HEK293T (cell line): ENCODE results near the gene NAA10.

ENCODE experiments used
- CTCF ChIA-PET: fragments of 350-600 bp; formaldehyde crosslinking; extraction: SDS; loops from one replicate; lab custom pipeline; 2021; ENCODE audit warnings: antibody characterized with exemption, inconsistent platforms; lab: Yijun Ruan, JAX
- POLR2A ChIA-PET: fragments of 350-600 bp; formaldehyde crosslinking; extraction: SDS; loops from one replicate; lab custom pipeline; 2020; ENCODE audit warnings: antibody characterized with exemption, inconsistent platforms; lab: Yijun Ruan, JAX
- DNase-seq: peaks from one replicate; pipeline ENCODE4 v3.0.0; 2012; ENCODE audit warnings: mixed read lengths; ENCODE audit errors: extremely low spot score
- ARNT ChIP-seq: fragments of 450-650 bp; IDR thresholded peaks from 2 replicates; pipeline ENCODE4 v1.6.1; 2017; ENCODE audit warnings: mild to moderate bottlenecking
- BHLHE40 ChIP-seq: fragments of 450-650 bp; IDR thresholded peaks from 2 replicates; pipeline ENCODE4 v1.6.1; 2016; ENCODE audit warnings: mild to moderate bottlenecking, moderate library complexity, borderline replicate concordance
- CTBP1 ChIP-seq: fragments of 450-650 bp; IDR thresholded peaks from 2 replicates; pipeline ENCODE4 v1.6.1; 2016; ENCODE audit warnings: borderline replicate concordance
- ELF4 ChIP-seq: fragments of 450-650 bp; IDR thresholded peaks from 2 replicates; pipeline ENCODE4 v1.6.1; 2017; ENCODE audit warnings: antibody characterized with exemption
- FOXA1 ChIP-seq: fragments of 450-650 bp; IDR thresholded peaks from 2 replicates; pipeline ENCODE4 v1.6.1; 2016; ENCODE audit warnings: mild to moderate bottlenecking
- FOXK2 ChIP-seq: fragments of 450-650 bp; IDR thresholded peaks from 2 replicates; pipeline ENCODE4 v1.6.1; 2016; ENCODE audit warnings: mild to moderate bottlenecking
- FOXM1 ChIP-seq: fragments of 450-650 bp; IDR thresholded peaks from 2 replicates; pipeline ENCODE4 v1.6.1; 2017; ENCODE audit warnings: mild to moderate bottlenecking, borderline replicate concordance
- HDGF ChIP-seq: fragments of 450-650 bp; IDR thresholded peaks from 2 replicates; pipeline ENCODE4 v1.6.1; 2017; ENCODE audit warnings: antibody characterized with exemption, borderline replicate concordance
- L3MBTL2 ChIP-seq: fragments of 450-650 bp; conservative IDR thresholded peaks from 2 replicates; pipeline ENCODE4 v1.6.1; 2016; ENCODE audit warnings: mild to moderate bottlenecking
- LEF1 ChIP-seq: fragments of 450-650 bp; IDR thresholded peaks from 2 replicates; pipeline ENCODE4 v1.6.1; 2017; ENCODE audit warnings: mild to moderate bottlenecking, borderline replicate concordance
- NFRKB ChIP-seq: fragments of 450-650 bp; IDR thresholded peaks from 2 replicates; pipeline ENCODE4 v1.6.1; 2016; ENCODE audit warnings: mild to moderate bottlenecking, moderate library complexity
- SP1 ChIP-seq: fragments of 450-650 bp; IDR thresholded peaks from 2 replicates; pipeline ENCODE4 v1.6.1; 2017
- SUZ12 ChIP-seq: fragments of 450-650 bp; IDR thresholded peaks from 2 replicates; pipeline ENCODE4 v1.6.1; 2016; ENCODE audit warnings: mild to moderate bottlenecking
- TARDBP ChIP-seq: fragments of 450-650 bp; IDR thresholded peaks from 2 replicates; pipeline ENCODE4 v1.6.1; 2016
- ZNF384 ChIP-seq: fragments of 450-650 bp; IDR thresholded peaks from 2 replicates; pipeline ENCODE4 v1.6.1; 2016
- TF ChIP-seq, protein P1 (sequence below): fragments of 450-650 bp; IDR thresholded peaks from 2 replicates; pipeline ENCODE4 v1.6.1; 2016

Gene NAA10

DNA sequence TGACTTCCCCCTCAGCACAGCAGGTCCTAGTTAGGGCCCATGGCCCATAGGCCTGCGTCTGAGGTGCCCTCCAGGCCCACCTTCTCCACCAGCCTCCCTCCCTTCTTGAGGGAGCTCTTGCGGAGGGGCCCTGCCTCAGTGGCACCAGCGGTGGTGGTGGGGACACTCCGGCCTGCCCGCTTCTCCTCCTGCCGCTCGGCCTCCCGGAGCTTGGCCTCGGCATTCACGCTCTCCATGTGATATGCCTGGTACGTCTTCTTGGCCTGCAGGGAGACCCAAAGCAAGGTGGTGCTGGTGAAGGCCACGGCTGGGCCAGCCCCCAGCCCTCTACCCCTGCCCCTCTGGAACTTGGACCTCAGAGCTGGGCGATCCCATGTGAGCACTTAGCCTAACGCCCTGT, 14.3 kb downstream of the NAA10 start:
- ChIA-PET CTCF (interaction anchor here (2.2 to 4.7 kb wide), 2 partner anchors 10 to 26 kb away, joined by 5 to 42 read pairs; no protein-coding TSS in a partner anchor), POLR2A (interaction anchor here (3.0 kb wide), 1 partner anchor 7 kb away, joined by 25 read pairs; no protein-coding TSS in a partner anchor)
- TF ChIP-seq ZNF384 (no peak), FOXA1 (no peak), ELF4 (no peak), NFRKB (no peak), ARNT (no peak), SP1 (no peak), LEF1 (no peak), BHLHE40 (no peak), TARDBP (no peak), SUZ12 (no peak), FOXM1 (no peak), FOXK2 (no peak), CTBP1 (no peak), L3MBTL2 (no peak), HDGF (no peak)
- TF ChIP-seq, protein P1, sequence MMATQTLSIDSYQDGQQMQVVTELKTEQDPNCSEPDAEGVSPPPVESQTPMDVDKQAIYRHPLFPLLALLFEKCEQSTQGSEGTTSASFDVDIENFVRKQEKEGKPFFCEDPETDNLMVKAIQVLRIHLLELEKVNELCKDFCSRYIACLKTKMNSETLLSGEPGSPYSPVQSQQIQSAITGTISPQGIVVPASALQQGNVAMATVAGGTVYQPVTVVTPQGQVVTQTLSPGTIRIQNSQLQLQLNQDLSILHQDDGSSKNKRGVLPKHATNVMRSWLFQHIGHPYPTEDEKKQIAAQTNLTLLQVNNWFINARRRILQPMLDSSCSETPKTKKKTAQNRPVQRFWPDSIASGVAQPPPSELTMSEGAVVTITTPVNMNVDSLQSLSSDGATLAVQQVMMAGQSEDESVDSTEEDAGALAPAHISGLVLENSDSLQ: no peak
- no peak for DNase-seq

DNA sequence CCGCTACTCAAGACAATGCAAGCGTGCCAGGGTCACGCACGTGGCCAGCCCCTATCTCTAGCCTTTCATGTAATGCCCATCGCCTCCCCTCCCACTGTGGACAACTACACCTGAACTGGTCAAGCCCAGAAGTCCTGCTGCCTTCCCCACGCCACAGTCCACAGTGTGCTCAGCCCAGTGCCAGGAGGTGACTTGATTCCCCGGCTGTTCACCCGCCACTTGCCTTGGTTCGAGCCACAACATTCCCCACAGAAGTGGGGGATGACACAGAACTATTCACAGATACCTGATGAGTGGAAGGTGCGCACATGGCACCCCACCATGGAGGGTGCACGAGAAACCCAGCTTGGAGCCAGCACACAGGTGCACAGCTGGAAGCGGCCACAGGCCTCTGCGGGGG, 15.6 kb downstream of the NAA10 start:
- CTCF ChIA-PET: interaction anchor here (2.2 kb wide), 1 partner anchor 28 kb away, joined by 5 read pairs; no protein-coding TSS in a partner anchor
- DNase-seq: no peak
- POLR2A ChIA-PET: interaction anchor here (3.0 kb wide), 1 partner anchor 9 kb away, joined by 25 read pairs; no protein-coding TSS in a partner anchor
- TF ChIP-seq SUZ12: no peak
- no peak for TF ChIP-seq FOXK2
- TF ChIP-seq FOXM1: no peak
- TF ChIP-seq ZNF384: no peak
- TF ChIP-seq HDGF: no peak
- TF ChIP-seq, protein P1: no peak
- TF ChIP-seq LEF1: no peak
- no peak for TF ChIP-seq BHLHE40
- no peak for TF ChIP-seq TARDBP
- no peak for TF ChIP-seq L3MBTL2
- no peak for TF ChIP-seq ELF4
- no peak for TF ChIP-seq ARNT
- no peak for TF ChIP-seq FOXA1
- no peak for TF ChIP-seq NFRKB

DNA sequence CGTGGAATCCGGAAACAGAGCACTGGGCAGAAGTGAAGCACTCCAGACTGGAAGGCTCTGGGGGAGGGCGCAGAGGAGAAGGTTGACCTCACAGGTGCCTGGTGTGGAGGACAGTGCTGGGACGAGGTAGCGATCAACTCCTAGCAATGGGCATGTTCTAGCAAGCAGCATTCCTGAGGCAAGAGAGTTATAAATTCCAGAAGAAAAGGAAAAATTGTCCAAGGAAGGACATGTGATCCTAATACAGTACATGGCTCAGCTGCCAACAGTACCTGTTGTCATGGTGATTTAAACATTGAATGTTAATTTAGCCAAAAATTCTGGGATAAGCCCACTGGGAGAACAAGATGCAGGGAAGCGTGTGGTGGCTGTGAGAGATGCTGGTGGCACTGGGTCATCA, 17.0 kb downstream of the NAA10 start:
- CTCF ChIA-PET: no interaction called here
- no peak for DNase-seq
- TF ChIP-seq, protein P1: no peak
- TF ChIP-seq ZNF384 (no peak), TARDBP (no peak), FOXA1 (no peak), ARNT (no peak), SP1 (no peak), BHLHE40 (no peak), FOXM1 (no peak), HDGF (no peak), LEF1 (no peak), ELF4 (no peak)
- POLR2A ChIA-PET: interaction anchor here (3.0 kb wide), 1 partner anchor 10 kb away, joined by 25 read pairs; no protein-coding TSS in a partner anchor

DNA sequence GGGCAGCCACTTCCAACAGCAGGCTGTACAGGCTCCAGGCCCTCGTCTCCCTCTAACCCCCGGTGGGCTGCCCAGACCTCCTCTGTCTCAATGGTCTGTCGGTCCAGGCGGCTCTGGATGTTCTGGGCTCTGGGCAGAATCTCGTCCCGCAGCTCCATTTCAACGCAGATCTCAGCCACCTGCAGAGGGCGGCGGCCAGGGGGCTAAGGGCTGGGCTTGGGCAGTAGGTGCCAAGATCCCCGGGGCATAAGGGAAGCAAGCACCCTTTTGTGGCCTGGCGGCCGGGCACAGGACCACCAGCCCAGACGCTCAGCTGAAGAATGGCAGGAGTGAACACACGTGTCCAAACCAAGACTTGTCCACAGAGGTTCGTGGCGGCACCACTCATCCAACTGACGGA, 21.1 kb downstream of the NAA10 start:
- TF ChIP-seq NFRKB (no peak), L3MBTL2 (no peak), FOXA1 (no peak), BHLHE40 (no peak), FOXK2 (no peak), SP1 (no peak), CTBP1 (no peak), FOXM1 (no peak), ZNF384 (no peak)
- ChIA-PET POLR2A (interaction anchor here (3.8 kb wide), 1 partner anchor 13 kb away, joined by 28 read pairs; the partner anchor contains the start of gene ARHGAP4), CTCF (interaction anchor here (1.0 to 5.9 kb wide), 2 partner anchors 8 to 11 kb away, joined by 3 to 42 read pairs; no protein-coding TSS in a partner anchor)
- DNase-seq: no peak

DNA sequence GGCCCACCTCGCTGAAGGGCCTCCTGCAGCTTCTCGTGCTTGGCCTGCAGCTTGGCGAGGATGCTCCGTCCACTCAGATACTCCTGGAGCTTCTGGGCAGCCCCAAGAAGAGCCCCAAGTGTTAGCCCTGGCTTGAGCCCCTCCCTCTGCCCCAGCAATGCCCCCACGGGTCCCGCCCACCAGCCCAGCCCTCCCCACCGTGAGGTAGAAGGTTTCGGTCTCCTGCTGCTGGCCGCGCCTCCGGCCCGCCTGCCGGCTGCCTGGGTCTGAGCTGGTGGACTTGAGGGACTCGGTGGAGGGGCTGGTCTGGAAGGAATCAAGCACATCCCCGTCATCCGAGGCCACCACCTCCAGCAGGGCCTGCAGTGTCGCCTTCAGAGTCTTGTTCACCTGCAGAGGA, 21.6 kb downstream of the NAA10 start:
- ChIA-PET POLR2A (interaction anchor here (3.8 kb wide), 1 partner anchor 13 kb away, joined by 28 read pairs; the partner anchor contains the start of gene ARHGAP4), CTCF (interaction anchor here (1.0 to 5.9 kb wide), 2 partner anchors 9 to 12 kb away, joined by 3 to 42 read pairs; no protein-coding TSS in a partner anchor)
- TF ChIP-seq ELF4: no peak
- no peak for TF ChIP-seq BHLHE40
- TF ChIP-seq, protein P1: no peak
- no peak for TF ChIP-seq ZNF384
- no peak for TF ChIP-seq ARNT
- no peak for TF ChIP-seq FOXK2
- no peak for TF ChIP-seq L3MBTL2
- no peak for TF ChIP-seq FOXM1
- TF ChIP-seq SUZ12: no peak
- no peak for TF ChIP-seq NFRKB
- TF ChIP-seq TARDBP: no peak
- no peak for TF ChIP-seq LEF1
- TF ChIP-seq CTBP1: no peak
- no peak for TF ChIP-seq SP1
- TF ChIP-seq HDGF: no peak
- DNase-seq: no peak
